ENCODE results near the gene TMUB1.

DNA sequence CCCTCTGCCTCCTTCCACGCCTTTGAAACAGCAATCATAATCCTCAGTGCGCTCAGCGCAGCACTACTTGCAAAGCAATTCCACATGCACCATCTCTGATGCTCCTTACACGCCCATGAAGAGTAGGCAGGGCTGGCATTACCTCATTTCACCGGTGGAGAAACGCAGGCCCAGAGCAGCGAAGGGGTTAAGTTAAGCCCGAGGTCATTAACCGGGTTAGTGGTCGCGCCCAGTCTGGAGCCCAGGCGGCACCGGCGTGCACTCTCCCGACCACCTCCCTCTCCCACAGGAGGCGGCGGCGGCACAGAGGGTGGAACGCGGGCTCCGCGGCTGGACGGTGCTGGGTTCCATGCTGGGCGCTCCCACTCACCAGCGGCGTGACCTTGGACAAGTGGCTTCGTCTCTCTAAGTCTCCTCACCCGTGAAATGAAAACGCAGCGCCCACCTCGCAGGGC lies 3.2 kb downstream of the TMUB1 start:
- TF ChIP-seq, protein P1, sequence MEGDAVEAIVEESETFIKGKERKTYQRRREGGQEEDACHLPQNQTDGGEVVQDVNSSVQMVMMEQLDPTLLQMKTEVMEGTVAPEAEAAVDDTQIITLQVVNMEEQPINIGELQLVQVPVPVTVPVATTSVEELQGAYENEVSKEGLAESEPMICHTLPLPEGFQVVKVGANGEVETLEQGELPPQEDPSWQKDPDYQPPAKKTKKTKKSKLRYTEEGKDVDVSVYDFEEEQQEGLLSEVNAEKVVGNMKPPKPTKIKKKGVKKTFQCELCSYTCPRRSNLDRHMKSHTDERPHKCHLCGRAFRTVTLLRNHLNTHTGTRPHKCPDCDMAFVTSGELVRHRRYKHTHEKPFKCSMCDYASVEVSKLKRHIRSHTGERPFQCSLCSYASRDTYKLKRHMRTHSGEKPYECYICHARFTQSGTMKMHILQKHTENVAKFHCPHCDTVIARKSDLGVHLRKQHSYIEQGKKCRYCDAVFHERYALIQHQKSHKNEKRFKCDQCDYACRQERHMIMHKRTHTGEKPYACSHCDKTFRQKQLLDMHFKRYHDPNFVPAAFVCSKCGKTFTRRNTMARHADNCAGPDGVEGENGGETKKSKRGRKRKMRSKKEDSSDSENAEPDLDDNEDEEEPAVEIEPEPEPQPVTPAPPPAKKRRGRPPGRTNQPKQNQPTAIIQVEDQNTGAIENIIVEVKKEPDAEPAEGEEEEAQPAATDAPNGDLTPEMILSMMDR (IDR thresholded peaks at IDR 0.05), result no peak
- TF ChIP-seq POLR2A (IDR thresholded peaks at IDR 0.05), result no peak
